Activated T-cell treated with anti-CD3 and anti-CD28 coated beads, Interleukin-2, amount 50 U/mL, for 24 hours (primary cell): ENCODE results near the gene KCNH2.
"Not testable (repeated sequence)": the region's sequence is repeated elsewhere in the genome, so short reads cannot be mapped to it uniquely, and the experiment has no call there.

ENCODE experiments used
- DNase-seq: peaks from one replicate; pipeline ENCODE4 v3.0.0-alpha.2; 2020
- H3K27ac Mint-ChIP-seq: 2 replicates; pipeline ENCODE4 v1.8.0; 2020; ENCODE audit warnings: mild to moderate bottlenecking, mixed read lengths
- H3K27me3 Mint-ChIP-seq: 2 replicates; pipeline ENCODE4 v1.8.0; 2020; ENCODE audit warnings: mixed read lengths
- H3K36me3 Mint-ChIP-seq: 2 replicates; pipeline ENCODE4 v1.8.0; 2020; ENCODE audit warnings: low read depth, mixed read lengths
- H3K4me1 Mint-ChIP-seq: 2 replicates; pipeline ENCODE4 v1.8.0; 2020; ENCODE audit warnings: low read depth, mixed read lengths
- H3K4me3 Mint-ChIP-seq: 2 replicates; pipeline ENCODE4 v1.8.0; 2020; ENCODE audit warnings: mild to moderate bottlenecking, moderate library complexity, mixed read lengths
- H3K9me3 Mint-ChIP-seq: 2 replicates; pipeline ENCODE4 v1.8.0; 2020; ENCODE audit warnings: mixed read lengths

Gene KCNH2

GRCh38 chr7:150978126-150978789 lies at the start of gene KCNH2:
TSS of gene KCNH2 (minus strand) at chr7:150978321. CDS start at chr7:150977913, 408 bp downstream.
- no peaks in the 10 kb centered on the region for H3K9me3 Mint-ChIP-seq
- H3K4me3 Mint-ChIP-seq: peak within 1 kb of the TSS; percentile 69
- H3K36me3 Mint-ChIP-seq: no peaks in the 10 kb centered on the region
- H3K27ac Mint-ChIP-seq: no peak within 1 kb of the TSS
- peak; percentile 66 for DNase-seq
- H3K27me3 Mint-ChIP-seq: peaks cover 69% of the 10 kb centered on the region
- peaks cover 31% of the 10 kb centered on the region for H3K4me1 Mint-ChIP-seq

GRCh38 chr7:151027728-151028130 lies 49.6 kb upstream of the KCNH2 start:
- not testable (repeated sequence) for H3K27me3 Mint-ChIP-seq

GRCh38 chr7:151026771-151027727 lies 48.9 kb upstream of the KCNH2 start:
- Mint-ChIP-seq H3K36me3 (peaks cover 26% of the 10 kb centered on the region), H3K4me1 (peaks cover 19% of the 10 kb centered on the region), H3K4me3 (peak overlapping the region; percentile 96), H3K27ac (peak overlapping the region; percentile 96)
- DNase-seq, H3K27me3 Mint-ChIP-seq, H3K9me3 Mint-ChIP-seq: not testable (repeated sequence)

More at GRCh38 chr7:151027728-151028130, 49.6 kb upstream of the KCNH2 start:
- peak overlapping the region; percentile 96 for H3K4me3 Mint-ChIP-seq
- peaks cover 19% of the 10 kb centered on the region for H3K4me1 Mint-ChIP-seq
- peak overlapping the region; percentile 96 for H3K27ac Mint-ChIP-seq
- peaks cover 32% of the 10 kb centered on the region for H3K36me3 Mint-ChIP-seq
- not testable (repeated sequence) for DNase-seq, H3K9me3 Mint-ChIP-seq

GRCh38 chr7:151025924-151026671 lies 48.0 kb upstream of the KCNH2 start:
- no peak for DNase-seq
- Mint-ChIP-seq H3K4me1 (peaks cover 19% of the 10 kb centered on the region), H3K9me3 (no peaks in the 10 kb centered on the region), H3K27ac (no peak overlapping the region), H3K27me3 (no peaks in the 10 kb centered on the region), H3K36me3 (peaks cover 17% of the 10 kb centered on the region), H3K4me3 (no peak overlapping the region)

- Mint-ChIP-seq H3K9me3 (no peaks in the 10 kb centered on the region), H3K4me3 (no peak within 1 kb of the TSS), H3K36me3 (peaks cover 10% of the 10 kb centered on the region), H3K27ac (no peak within 1 kb of the TSS), H3K27me3 (peaks cover 9% of the 10 kb centered on the region), H3K4me1 (peaks cover 16% of the 10 kb centered on the region)
- DNase-seq: no peak
Measured at GRCh38 chr7:151024435-151025056, 46.4 kb upstream of the KCNH2 start, which contains the start of gene ATG9B. TSS of gene ATG9B (minus strand) at chr7:151024494. CDS start at chr7:151024423, 71 bp downstream.

GRCh38 chr7:151023232-151023631 lies 45.1 kb upstream of the KCNH2 start:
- Mint-ChIP-seq H3K36me3 (no peaks in the 10 kb centered on the region), H3K4me3 (no peak overlapping the region), H3K4me1 (peaks cover 19% of the 10 kb centered on the region), H3K9me3 (no peaks in the 10 kb centered on the region), H3K27ac (no peak overlapping the region), H3K27me3 (peaks cover 16% of the 10 kb centered on the region)
- no peak for DNase-seq

- Mint-ChIP-seq H3K9me3 (no peaks in the 10 kb centered on the region), H3K4me3 (no peak overlapping the region), H3K27me3 (peaks cover 17% of the 10 kb centered on the region), H3K27ac (no peak overlapping the region), H3K36me3 (no peaks in the 10 kb centered on the region), H3K4me1 (peaks cover 35% of the 10 kb centered on the region)
- DNase-seq: no peak
Measured at GRCh38 chr7:151020231-151020630, 42.1 kb upstream of the KCNH2 start.

GRCh38 chr7:151019130-151019447 lies 41.0 kb upstream of the KCNH2 start:
- Mint-ChIP-seq H3K9me3 (no peaks in the 10 kb centered on the region), H3K27ac (peak overlapping the region; percentile 13), H3K4me3 (peak overlapping the region; percentile 20), H3K27me3 (peaks cover 17% of the 10 kb centered on the region), H3K36me3 (peaks cover 5% of the 10 kb centered on the region), H3K4me1 (peaks cover 46% of the 10 kb centered on the region)
- DNase-seq: no peak

GRCh38 chr7:151018421-151019129 lies 40.5 kb upstream of the KCNH2 start:
- peak; percentile 77 for DNase-seq
- Mint-ChIP-seq H3K4me1 (peaks cover 51% of the 10 kb centered on the region), H3K4me3 (peak overlapping the region; percentile 72), H3K36me3 (peaks cover 6% of the 10 kb centered on the region), H3K27me3 (peaks cover 17% of the 10 kb centered on the region), H3K9me3 (no peaks in the 10 kb centered on the region), H3K27ac (peak overlapping the region; percentile 84)

- DNase-seq: peak; percentile 91
- peaks cover 6% of the 10 kb centered on the region for H3K36me3 Mint-ChIP-seq
- no peaks in the 10 kb centered on the region for H3K9me3 Mint-ChIP-seq
- peaks cover 17% of the 10 kb centered on the region for H3K27me3 Mint-ChIP-seq
- H3K27ac Mint-ChIP-seq: peak overlapping the region; percentile 84
- H3K4me3 Mint-ChIP-seq: peak overlapping the region; percentile 72
- H3K4me1 Mint-ChIP-seq: peaks cover 55% of the 10 kb centered on the region
Measured at GRCh38 chr7:151017953-151018420, 39.9 kb upstream of the KCNH2 start.

- peaks cover 17% of the 10 kb centered on the region for H3K27me3 Mint-ChIP-seq
- peak overlapping the region; percentile 72 for H3K4me3 Mint-ChIP-seq
- H3K27ac Mint-ChIP-seq: peak overlapping the region; percentile 84
- no peaks in the 10 kb centered on the region for H3K9me3 Mint-ChIP-seq
- H3K36me3 Mint-ChIP-seq: peaks cover 9% of the 10 kb centered on the region
- DNase-seq: peak; percentile 56
- H3K4me1 Mint-ChIP-seq: peaks cover 60% of the 10 kb centered on the region
Measured at GRCh38 chr7:151017370-151017952, 39.3 kb upstream of the KCNH2 start.

GRCh38 chr7:151016942-151017341 lies 38.8 kb upstream of the KCNH2 start:
- DNase-seq: no peak
- Mint-ChIP-seq H3K9me3 (no peaks in the 10 kb centered on the region), H3K4me1 (peaks cover 64% of the 10 kb centered on the region), H3K27ac (no peak overlapping the region), H3K4me3 (peak overlapping the region; percentile 72), H3K36me3 (peaks cover 9% of the 10 kb centered on the region), H3K27me3 (peaks cover 17% of the 10 kb centered on the region)

GRCh38 chr7:151016505-151016904 lies 38.4 kb upstream of the KCNH2 start:
- Mint-ChIP-seq H3K4me1 (peaks cover 68% of the 10 kb centered on the region), H3K27ac (no peak overlapping the region), H3K4me3 (no peak overlapping the region), H3K27me3 (peaks cover 17% of the 10 kb centered on the region), H3K36me3 (peaks cover 9% of the 10 kb centered on the region), H3K9me3 (no peaks in the 10 kb centered on the region)
- no peak for DNase-seq
